Sigmoid colon (tissue), 4 donors: ENCODE results near the gene CAPNS1.

ENCODE experiments used
- CTCF ChIP-seq, 4 experiments: fragments of 450-650 bp in 3 of 4; fragments of 200-600 bp in 1 of 4; IDR thresholded peaks; one replicate each; pipeline ENCODE4 v1.5.1; 2016 to 2019; ENCODE audit warnings: antibody characterized with exemption in 4 of 4, mild to moderate bottlenecking in 3 of 4, moderate library complexity in 2 of 4
- POLR2AphosphoS5 ChIP-seq, 4 donors: sonication (generic); formaldehyde crosslinking; IDR thresholded peaks; one replicate each; pipeline ENCODE4 v1.6.1; 2017; ENCODE audit warnings: antibody characterized with exemption in 4 of 4

- TF ChIP-seq CTCF (IDR thresholded peaks at IDR 0.05) (no peak), POLR2AphosphoS5 (IDR thresholded peaks at IDR 0.05) (no peak)
Measured at GRCh38 chr19:36103842-36104552, 35.9 kb upstream of the CAPNS1 start.
